A549 (cell line): ENCODE results near the gene VWF.

Experiments
- CBX8 ChIP-seq: fragments of 200-600 bp; sonication (generic); IDR thresholded peaks from 2 replicates; pipeline ENCODE4 v1.6.1; 2016
- CEBPB ChIP-seq, 2 experiments: fragments of >200 bp in 1 of 2; sonication (Bioruptor Twin) in 1 of 2; formaldehyde crosslinking in 1 of 2; IDR thresholded peaks; 2 replicates each; pipeline ENCODE4 v1.6.1; 2012 to 2016
- MAFK ChIP-seq: fragments of 450-650 bp; IDR thresholded peaks from 2 replicates; pipeline ENCODE4 v1.6.1; 2014; ENCODE audit not compliant: partially characterized antibody
- NFE2L2 ChIP-seq: fragments of 150-350 bp; conservative IDR thresholded peaks from 2 replicates; pipeline ENCODE4 v1.6.1; 2014; ENCODE audit warnings: low read length
- POLR2A ChIP-seq: IDR thresholded peaks from 2 replicates; pipeline ENCODE4 v1.6.1; 2012; ENCODE audit warnings: mild to moderate bottlenecking, low read length
- RFX5 ChIP-seq: fragments of 450-650 bp; IDR thresholded peaks from 2 replicates; pipeline ENCODE4 v1.7.1; 2014; ENCODE audit warnings: antibody characterized with exemption, mild to moderate bottlenecking, moderate library complexity
- SMC3 ChIP-seq: fragments of >200 bp; sonication (Bioruptor Twin); formaldehyde crosslinking; IDR thresholded peaks from 3 replicates; pipeline ENCODE4 v1.6.1; 2018; ENCODE audit warnings: inconsistent platforms
- TF ChIP-seq, protein P1 (sequence below): fragments of >200 bp; sonication (Bioruptor Twin); formaldehyde crosslinking; IDR thresholded peaks from 3 replicates; pipeline ENCODE4 v1.5.1; 2016
- TF ChIP-seq, protein P2 (sequence below): fragments of 450-650 bp; IDR thresholded peaks from 2 replicates; pipeline ENCODE4 v1.6.1; 2014; ENCODE audit warnings: antibody characterized with exemption
- TF ChIP-seq, protein P3 (sequence below): IDR thresholded peaks from 2 replicates; pipeline ENCODE4 v1.6.1; 2012

DNA sequence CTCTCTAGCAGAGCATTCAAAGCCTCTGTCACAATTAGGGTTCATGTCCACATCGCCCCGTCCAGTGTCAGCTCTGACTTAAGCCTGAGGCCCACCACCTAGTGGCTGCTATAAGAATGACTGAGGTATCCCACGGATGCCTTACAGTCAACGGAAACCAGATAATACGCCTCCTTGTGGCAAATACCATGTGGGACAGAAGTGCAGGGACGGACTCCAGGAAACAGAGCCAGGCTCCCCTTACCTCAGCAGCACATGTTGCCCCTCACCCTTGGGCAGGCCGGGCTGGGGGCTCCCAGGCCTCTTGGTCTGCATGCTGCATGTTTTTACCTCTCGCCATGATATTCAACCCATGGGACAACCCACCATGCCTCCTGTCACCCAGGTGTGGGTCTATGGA, 86.3 kb downstream of the VWF start:
- TF ChIP-seq, protein P1, sequence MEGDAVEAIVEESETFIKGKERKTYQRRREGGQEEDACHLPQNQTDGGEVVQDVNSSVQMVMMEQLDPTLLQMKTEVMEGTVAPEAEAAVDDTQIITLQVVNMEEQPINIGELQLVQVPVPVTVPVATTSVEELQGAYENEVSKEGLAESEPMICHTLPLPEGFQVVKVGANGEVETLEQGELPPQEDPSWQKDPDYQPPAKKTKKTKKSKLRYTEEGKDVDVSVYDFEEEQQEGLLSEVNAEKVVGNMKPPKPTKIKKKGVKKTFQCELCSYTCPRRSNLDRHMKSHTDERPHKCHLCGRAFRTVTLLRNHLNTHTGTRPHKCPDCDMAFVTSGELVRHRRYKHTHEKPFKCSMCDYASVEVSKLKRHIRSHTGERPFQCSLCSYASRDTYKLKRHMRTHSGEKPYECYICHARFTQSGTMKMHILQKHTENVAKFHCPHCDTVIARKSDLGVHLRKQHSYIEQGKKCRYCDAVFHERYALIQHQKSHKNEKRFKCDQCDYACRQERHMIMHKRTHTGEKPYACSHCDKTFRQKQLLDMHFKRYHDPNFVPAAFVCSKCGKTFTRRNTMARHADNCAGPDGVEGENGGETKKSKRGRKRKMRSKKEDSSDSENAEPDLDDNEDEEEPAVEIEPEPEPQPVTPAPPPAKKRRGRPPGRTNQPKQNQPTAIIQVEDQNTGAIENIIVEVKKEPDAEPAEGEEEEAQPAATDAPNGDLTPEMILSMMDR, result peak; percentile 65
- TF ChIP-seq POLR2A (no peak), RFX5 (no peak), CBX8 (no peak), CEBPB (IDR thresholded peaks at IDR 0.05) (no peak), NFE2L2 (no peak), SMC3 (peak; percentile 63), MAFK (no peak)
- TF ChIP-seq, protein P2, sequence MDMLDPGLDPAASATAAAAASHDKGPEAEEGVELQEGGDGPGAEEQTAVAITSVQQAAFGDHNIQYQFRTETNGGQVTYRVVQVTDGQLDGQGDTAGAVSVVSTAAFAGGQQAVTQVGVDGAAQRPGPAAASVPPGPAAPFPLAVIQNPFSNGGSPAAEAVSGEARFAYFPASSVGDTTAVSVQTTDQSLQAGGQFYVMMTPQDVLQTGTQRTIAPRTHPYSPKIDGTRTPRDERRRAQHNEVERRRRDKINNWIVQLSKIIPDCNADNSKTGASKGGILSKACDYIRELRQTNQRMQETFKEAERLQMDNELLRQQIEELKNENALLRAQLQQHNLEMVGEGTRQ, result no peak
- TF ChIP-seq, protein P3, sequence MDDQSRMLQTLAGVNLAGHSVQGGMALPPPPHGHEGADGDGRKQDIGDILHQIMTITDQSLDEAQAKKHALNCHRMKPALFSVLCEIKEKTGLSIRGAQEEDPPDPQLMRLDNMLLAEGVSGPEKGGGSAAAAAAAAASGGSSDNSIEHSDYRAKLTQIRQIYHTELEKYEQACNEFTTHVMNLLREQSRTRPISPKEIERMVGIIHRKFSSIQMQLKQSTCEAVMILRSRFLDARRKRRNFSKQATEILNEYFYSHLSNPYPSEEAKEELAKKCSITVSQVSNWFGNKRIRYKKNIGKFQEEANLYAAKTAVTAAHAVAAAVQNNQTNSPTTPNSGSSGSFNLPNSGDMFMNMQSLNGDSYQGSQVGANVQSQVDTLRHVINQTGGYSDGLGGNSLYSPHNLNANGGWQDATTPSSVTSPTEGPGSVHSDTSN, result no peak
